Neural cell (in vitro differentiated cells): Measurements from ENCODE around the gene MTX1. TPM values are rescaled to one million over a fixed set of nuclear protein-coding genes. Genes with fewer than 3 reads are reported as not detected.

Experiments
- H2AFZ ChIP-seq: fragments of 200-600, 300-800 bp; sonication (generic), shearing (Covaris generic); 2 replicates; pipeline ENCODE4 v1.6.0; 2014; ENCODE audit warnings: low read depth, mild to moderate bottlenecking, antibody characterized with exemption, low read length, moderate library complexity
- H3F3A ChIP-seq: fragments of 200-600 bp; shearing (Covaris generic); 2 replicates; pipeline ENCODE4 v1.6.1; 2016; ENCODE audit warnings: mild to moderate bottlenecking, moderate library complexity, mixed read lengths, antibody characterized with exemption, low read length; ENCODE audit not compliant: insufficient read depth, poor library complexity, severe bottlenecking
- H3K27ac ChIP-seq: fragments of 200-600, 300-800 bp; sonication (generic), shearing (Covaris generic); 2 replicates; pipeline ENCODE4 v1.5.1; 2014; ENCODE audit warnings: mild to moderate bottlenecking, low read length, moderate library complexity
- H3K27me3 ChIP-seq: fragments of 300-800, 200-600 bp; sonication (generic), shearing (Covaris generic); 2 replicates; pipeline ENCODE4 v1.6.0; 2014; ENCODE audit warnings: mild to moderate bottlenecking, low read depth, low read length, moderate library complexity; ENCODE audit not compliant: insufficient read depth
- H3K36me3 ChIP-seq: fragments of 300-800, 200-600 bp; sonication (generic), shearing (Covaris generic); 2 replicates; pipeline ENCODE4 v1.5.1; 2014; ENCODE audit warnings: mild to moderate bottlenecking, antibody characterized with exemption, low read length, moderate library complexity; ENCODE audit not compliant: insufficient read depth
- H3K4me2 ChIP-seq: fragments of 300-800, 200-600 bp; sonication (generic), shearing (Covaris generic); 2 replicates; pipeline ENCODE4 v1.6.0; 2014; ENCODE audit warnings: mild to moderate bottlenecking, low read length
- H3K4me3 ChIP-seq: fragments of 300-800, 200-600 bp; sonication (generic), shearing (Covaris generic); 2 replicates; pipeline ENCODE4 v1.5.1; 2014; ENCODE audit warnings: mild to moderate bottlenecking, low read length, moderate library complexity
- H3K79me2 ChIP-seq: fragments of 200-600 bp; shearing (Covaris generic); replicated peaks from 2 replicates; pipeline ENCODE4 v1.6.0; 2014; ENCODE audit warnings: mild to moderate bottlenecking, low read length, moderate library complexity; ENCODE audit not compliant: insufficient read depth
- H3K9ac ChIP-seq: fragments of 300-800, 200-600 bp; sonication (generic), shearing (Covaris generic); 2 replicates; pipeline ENCODE4 v1.6.1; 2016; ENCODE audit warnings: mild to moderate bottlenecking, low read length, mixed read lengths
- H3K9me2 ChIP-seq: fragments of 200-600 bp; shearing (Covaris generic); 2 replicates; pipeline ENCODE4 v1.6.1; 2016; ENCODE audit warnings: mild to moderate bottlenecking, low read length, mixed read lengths; ENCODE audit not compliant: insufficient read depth
- H3K9me3 ChIP-seq: fragments of 200-600, 300-800 bp; sonication (generic), shearing (Covaris generic); 2 replicates; pipeline ENCODE4 v1.6.1; 2016; ENCODE audit warnings: mild to moderate bottlenecking, mixed run types, low read length, moderate library complexity, mixed read lengths
- H4K20me1 ChIP-seq: fragments of 200-600 bp; shearing (Covaris generic); 2 replicates; pipeline ENCODE4 v1.6.1; 2016; ENCODE audit warnings: mild to moderate bottlenecking, mixed run types; ENCODE audit not compliant: insufficient read depth
- EP300 ChIP-seq: fragments of 450-650 bp; conservative IDR thresholded peaks from 2 replicates; pipeline ENCODE4 v1.6.1; 2014; ENCODE audit warnings: antibody characterized with exemption, mild to moderate bottlenecking, moderate library complexity; ENCODE audit not compliant: poor library complexity, severe bottlenecking
- EZH2 ChIP-seq: fragments of 200-600, 300-800 bp; shearing (Covaris generic), sonication (generic); IDR thresholded peaks from 2 replicates; pipeline ENCODE4 v1.6.1; 2014; ENCODE audit warnings: antibody characterized with exemption, low read length, borderline replicate concordance, mild to moderate bottlenecking; ENCODE audit not compliant: insufficient read depth, poor library complexity, severe bottlenecking
- MXI1 ChIP-seq: fragments of 450-650 bp; conservative IDR thresholded peaks from 2 replicates; pipeline ENCODE4 v1.6.1; 2014; ENCODE audit warnings: antibody characterized with exemption, mild to moderate bottlenecking; ENCODE audit not compliant: poor library complexity, severe bottlenecking
- POLR2AphosphoS5 ChIP-seq: IDR thresholded peaks from 2 replicates; pipeline ENCODE4 v1.6.1; 2012
- RAD21 ChIP-seq: fragments of 450-650 bp; conservative IDR thresholded peaks from 2 replicates; pipeline ENCODE4 v1.6.1; 2014; ENCODE audit warnings: antibody characterized with exemption, mild to moderate bottlenecking, moderate library complexity
- REST ChIP-seq: IDR thresholded peaks from 2 replicates; pipeline ENCODE4 v1.6.1; 2012; ENCODE audit warnings: borderline replicate concordance
- SMC3 ChIP-seq: fragments of 450-650 bp; conservative IDR thresholded peaks from 2 replicates; pipeline ENCODE4 v1.6.1; 2014; ENCODE audit warnings: antibody characterized with exemption, mild to moderate bottlenecking, moderate library complexity; ENCODE audit not compliant: poor library complexity
- TAF1 ChIP-seq: IDR thresholded peaks from 2 replicates; pipeline ENCODE4 v1.6.1; 2012; ENCODE audit warnings: low read depth
- polyA plus RNA-seq: library from polyadenylated mRNA; depleted of rRNA; stranded (reverse); fragments of >200 nt; gene quantifications from 2 replicates; pipeline ENCODE4 v1.2.3, GENCODE V29; 2014
- TF ChIP-seq, protein P1 (sequence below): fragments of 450-650 bp; IDR thresholded peaks from 2 replicates; pipeline ENCODE4 v1.5.1; 2014; ENCODE audit warnings: antibody characterized with exemption, mild to moderate bottlenecking, moderate library complexity; ENCODE audit not compliant: poor library complexity, severe bottlenecking

The MTX1 gene
- polyA plus RNA-seq, 1 donor from 2014 or later: 55.0 TPM

- H3K9me2 ChIP-seq: no peaks in the 10 kb centered on the region
- no peaks in the 10 kb centered on the region for H3K9me3 ChIP-seq
- H3K27ac ChIP-seq: peak overlapping the region; percentile 71
- no peaks in the 10 kb centered on the region for H4K20me1 ChIP-seq
- no peaks in the 10 kb centered on the region for H3K27me3 ChIP-seq
- H3K4me3 ChIP-seq: peak overlapping the region; percentile 91
- peaks cover 4% of the 10 kb centered on the region for H3F3A ChIP-seq
- peaks cover 16% of the 10 kb centered on the region for H3K79me2 ChIP-seq
- peak overlapping the region; percentile 80 for H3K9ac ChIP-seq
- no peaks in the 10 kb centered on the region for H3K36me3 ChIP-seq
- TF ChIP-seq EP300 (no peak), EZH2 (no peak), SMC3 (no peak), TAF1 (no peak)
- TF ChIP-seq, protein P1, sequence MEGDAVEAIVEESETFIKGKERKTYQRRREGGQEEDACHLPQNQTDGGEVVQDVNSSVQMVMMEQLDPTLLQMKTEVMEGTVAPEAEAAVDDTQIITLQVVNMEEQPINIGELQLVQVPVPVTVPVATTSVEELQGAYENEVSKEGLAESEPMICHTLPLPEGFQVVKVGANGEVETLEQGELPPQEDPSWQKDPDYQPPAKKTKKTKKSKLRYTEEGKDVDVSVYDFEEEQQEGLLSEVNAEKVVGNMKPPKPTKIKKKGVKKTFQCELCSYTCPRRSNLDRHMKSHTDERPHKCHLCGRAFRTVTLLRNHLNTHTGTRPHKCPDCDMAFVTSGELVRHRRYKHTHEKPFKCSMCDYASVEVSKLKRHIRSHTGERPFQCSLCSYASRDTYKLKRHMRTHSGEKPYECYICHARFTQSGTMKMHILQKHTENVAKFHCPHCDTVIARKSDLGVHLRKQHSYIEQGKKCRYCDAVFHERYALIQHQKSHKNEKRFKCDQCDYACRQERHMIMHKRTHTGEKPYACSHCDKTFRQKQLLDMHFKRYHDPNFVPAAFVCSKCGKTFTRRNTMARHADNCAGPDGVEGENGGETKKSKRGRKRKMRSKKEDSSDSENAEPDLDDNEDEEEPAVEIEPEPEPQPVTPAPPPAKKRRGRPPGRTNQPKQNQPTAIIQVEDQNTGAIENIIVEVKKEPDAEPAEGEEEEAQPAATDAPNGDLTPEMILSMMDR: peak; percentile 30
- H3K4me2 ChIP-seq: peak overlapping the region; percentile 98
- H2AFZ ChIP-seq: peak overlapping the region; percentile 63
These were observed 53.0 kb downstream of the MTX1 start for GRCh38 chr1:155261493-155261851.

DNA sequence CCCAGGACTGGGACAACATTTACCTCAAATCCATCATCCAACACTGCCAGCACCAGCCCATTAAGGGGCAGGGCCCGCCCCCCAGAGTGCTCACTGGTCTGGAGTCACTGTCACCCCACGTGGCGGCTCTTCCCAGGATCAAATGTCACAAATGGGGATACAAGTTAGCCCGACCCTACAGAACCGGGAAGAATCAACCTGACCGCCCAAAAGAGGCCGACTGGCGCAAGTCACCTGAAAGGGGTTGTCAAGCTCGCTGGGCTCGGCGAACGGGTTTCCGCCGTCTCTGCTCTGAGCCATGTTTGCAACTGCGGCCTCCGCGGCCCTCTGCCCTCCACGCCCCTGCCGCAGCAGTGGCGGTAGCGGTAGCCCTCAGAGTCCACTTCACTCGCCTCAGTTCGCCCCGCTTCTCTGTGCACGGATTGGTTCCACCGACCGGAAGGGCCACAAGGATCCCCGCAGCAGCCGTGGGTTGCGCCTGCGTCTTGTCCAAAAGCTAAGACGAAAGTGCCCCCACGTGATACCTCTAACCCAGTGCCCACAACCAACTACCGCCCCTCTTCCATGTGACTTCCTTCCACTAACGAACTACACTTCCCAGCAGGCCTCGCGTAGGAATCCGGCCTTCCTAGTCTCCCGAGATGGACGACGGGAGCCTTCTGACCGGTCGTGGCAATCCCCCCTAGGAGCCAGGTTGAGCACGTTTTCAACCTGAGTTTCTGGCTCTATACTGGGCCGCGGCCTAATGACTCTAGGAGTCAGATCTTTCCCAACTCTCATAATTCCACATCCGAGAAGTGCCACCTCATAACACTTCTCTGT, 53.6 kb downstream of the MTX1 start, which contains the start of gene SCAMP3:
Gene SCAMP3 (minus strand): TSS at position 509 of the 822 bp plus-strand sequence. CDS start 209 bp downstream, at position 300.
- Histone ChIP-seq H3K36me3 (no peaks in the 10 kb centered on the region), H3K9me3 (no peaks in the 10 kb centered on the region), H3F3A (peaks cover 4% of the 10 kb centered on the region), H4K20me1 (no peaks in the 10 kb centered on the region), H3K4me2 (peak within 1 kb of the TSS; percentile 98), H3K4me3 (peak within 1 kb of the TSS; percentile 91), H3K9ac (peak within 1 kb of the TSS; percentile 80), H3K27ac (peak within 1 kb of the TSS; percentile 71), H3K27me3 (no peaks in the 10 kb centered on the region), H3K79me2 (peaks cover 16% of the 10 kb centered on the region), H3K9me2 (no peaks in the 10 kb centered on the region), H2AFZ (peak within 1 kb of the TSS; percentile 63)
- TF ChIP-seq POLR2AphosphoS5 (no peak), MXI1 (peak; percentile 85), RAD21 (peak; percentile 15), EZH2 (no peak), SMC3 (peak; percentile 35), REST (peak; percentile 12), TAF1 (no peak), EP300 (no peak)
- TF ChIP-seq, protein P1: no peak
